GM12801 (cell line): ENCODE results near the gene OR5C1.

Source experiments
- TF ChIP-seq, protein P1 (sequence below): IDR thresholded peaks from one replicate; pipeline ENCODE4 v1.5.1; 2011; ENCODE audit warnings: control low read depth; ENCODE audit not compliant: insufficient read length; ENCODE audit errors: extremely low read depth

The OR5C1 gene

DNA sequence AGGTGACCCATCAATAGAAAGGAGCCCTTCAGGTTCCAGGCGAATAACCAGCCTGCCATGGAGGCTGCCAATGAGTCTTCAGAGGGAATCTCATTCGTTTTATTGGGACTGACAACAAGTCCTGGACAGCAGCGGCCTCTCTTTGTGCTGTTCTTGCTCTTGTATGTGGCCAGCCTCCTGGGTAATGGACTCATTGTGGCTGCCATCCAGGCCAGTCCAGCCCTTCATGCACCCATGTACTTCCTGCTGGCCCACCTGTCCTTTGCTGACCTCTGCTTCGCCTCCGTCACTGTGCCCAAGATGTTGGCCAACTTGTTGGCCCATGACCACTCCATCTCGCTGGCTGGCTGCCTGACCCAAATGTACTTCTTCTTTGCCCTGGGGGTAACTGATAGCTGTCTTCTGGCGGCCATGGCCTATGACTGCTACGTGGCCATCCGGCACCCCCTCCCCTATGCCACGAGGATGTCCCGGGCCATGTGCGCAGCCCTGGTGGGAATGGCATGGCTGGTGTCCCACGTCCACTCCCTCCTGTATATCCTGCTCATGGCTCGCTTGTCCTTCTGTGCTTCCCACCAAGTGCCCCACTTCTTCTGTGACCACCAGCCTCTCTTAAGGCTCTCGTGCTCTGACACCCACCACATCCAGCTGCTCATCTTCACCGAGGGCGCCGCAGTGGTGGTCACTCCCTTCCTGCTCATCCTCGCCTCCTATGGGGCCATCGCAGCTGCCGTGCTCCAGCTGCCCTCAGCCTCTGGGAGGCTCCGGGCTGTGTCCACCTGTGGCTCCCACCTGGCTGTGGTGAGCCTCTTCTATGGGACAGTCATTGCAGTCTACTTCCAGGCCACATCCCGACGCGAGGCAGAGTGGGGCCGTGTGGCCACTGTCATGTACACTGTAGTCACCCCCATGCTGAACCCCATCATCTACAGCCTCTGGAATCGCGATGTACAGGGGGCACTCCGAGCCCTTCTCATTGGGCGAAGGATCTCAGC, 11.6 kb downstream of the OR5C1 start, which contains the start of gene OR1K1:
Gene OR1K1 (plus strand): TSS at position 58 of the 995 bp plus-strand sequence. CDS start 0 bp downstream, at position 58.
- TF ChIP-seq, protein P1, sequence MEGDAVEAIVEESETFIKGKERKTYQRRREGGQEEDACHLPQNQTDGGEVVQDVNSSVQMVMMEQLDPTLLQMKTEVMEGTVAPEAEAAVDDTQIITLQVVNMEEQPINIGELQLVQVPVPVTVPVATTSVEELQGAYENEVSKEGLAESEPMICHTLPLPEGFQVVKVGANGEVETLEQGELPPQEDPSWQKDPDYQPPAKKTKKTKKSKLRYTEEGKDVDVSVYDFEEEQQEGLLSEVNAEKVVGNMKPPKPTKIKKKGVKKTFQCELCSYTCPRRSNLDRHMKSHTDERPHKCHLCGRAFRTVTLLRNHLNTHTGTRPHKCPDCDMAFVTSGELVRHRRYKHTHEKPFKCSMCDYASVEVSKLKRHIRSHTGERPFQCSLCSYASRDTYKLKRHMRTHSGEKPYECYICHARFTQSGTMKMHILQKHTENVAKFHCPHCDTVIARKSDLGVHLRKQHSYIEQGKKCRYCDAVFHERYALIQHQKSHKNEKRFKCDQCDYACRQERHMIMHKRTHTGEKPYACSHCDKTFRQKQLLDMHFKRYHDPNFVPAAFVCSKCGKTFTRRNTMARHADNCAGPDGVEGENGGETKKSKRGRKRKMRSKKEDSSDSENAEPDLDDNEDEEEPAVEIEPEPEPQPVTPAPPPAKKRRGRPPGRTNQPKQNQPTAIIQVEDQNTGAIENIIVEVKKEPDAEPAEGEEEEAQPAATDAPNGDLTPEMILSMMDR, result no peak

DNA sequence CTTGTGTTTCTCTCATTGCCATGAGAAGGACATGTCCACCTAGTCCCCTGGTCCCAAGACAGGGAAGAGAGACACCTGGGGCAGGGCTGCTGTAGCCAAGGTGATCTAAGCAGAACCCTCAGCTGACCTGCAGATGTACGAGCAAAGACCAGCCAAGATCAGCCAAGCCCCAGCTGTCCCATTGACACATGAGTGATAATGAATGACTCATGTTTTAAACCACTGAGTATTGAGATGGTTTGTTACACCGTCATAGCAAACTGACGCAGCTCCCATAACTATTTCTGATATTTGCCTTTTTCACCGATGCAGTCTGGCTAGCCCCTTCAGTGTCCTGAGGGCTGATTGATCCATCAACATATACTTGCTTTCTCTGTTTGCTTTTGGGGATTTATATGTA, 17.9 kb downstream of the OR5C1 start:
- TF ChIP-seq, protein P1, result no peak

DNA sequence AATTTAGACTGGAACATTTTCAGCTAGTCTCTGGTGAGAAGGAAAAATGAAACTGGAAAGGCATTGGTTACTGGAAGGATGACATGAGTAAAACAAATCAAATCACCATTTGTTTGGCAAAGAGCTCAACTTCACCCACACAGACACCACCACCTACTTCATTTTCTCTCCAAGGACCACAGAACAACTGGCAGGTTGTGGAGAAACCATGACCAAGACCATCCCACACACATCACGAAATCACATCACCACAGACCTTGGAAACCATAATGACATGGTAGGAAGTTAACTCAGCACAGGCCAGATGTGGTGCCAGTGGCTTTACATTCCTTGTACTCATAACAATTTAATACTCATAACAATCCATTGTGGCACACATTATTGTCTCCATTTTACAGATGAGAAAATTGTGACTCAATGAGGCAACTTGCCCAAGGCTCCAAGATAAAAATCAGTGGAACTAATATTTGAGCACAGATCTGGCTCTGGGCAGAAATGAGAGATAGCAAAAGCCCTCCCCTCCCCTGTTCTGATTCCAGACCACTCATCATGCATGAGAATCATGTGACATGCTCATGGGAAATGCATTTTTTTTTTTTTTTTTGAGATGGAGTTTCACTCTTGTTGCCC, 18.7 kb downstream of the OR5C1 start:
- TF ChIP-seq, protein P1, result no peak

DNA sequence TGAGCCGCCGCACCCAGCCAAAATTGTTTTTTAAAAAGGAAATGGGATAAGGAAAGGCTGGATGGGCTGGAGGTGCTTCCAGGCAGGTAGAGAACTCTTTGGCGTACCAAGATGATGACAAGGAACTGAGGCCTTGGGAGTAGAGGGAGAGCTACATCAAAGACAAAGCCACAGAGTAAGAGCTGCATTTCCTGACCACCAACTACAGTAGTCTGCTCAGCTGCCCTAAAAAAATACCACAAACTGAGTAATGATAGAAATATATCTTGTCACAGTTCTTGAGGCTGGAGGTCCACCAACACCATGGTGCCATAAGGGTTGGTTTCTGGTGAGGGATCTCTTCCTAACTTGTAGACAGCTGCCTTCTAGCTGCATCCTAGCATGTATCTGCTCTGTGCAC, 19.4 kb downstream of the OR5C1 start:
- TF ChIP-seq, protein P1, result no peak

DNA sequence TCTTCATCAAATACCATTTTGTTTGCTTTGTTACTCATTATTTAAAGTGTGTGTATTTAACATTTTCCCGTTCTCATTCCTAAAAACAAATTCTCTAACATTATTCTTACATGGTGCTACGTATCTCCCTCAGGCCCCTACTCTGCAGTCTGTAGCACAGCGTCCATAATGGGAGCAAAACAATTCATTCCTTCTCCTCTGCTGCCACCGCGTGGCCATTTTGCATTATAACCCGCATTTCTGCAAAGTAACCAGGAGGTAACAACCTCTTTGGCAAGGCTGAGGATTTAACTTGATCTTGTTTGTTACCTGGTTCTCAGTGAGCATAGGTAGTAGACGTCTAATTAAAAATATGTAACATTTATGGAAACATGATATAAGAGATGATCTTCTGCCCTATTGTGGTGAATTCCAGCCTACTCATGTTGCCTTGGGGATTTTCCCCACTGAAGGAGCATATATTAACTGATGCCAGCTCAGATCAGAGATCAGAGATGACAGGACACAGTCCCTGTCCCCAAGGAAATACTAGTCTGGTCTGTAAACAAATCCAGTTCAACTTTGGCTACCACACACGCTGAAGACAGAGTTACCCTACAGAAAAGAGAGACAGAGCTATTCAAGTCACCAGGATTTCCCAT, 21.7 kb downstream of the OR5C1 start:
- TF ChIP-seq, protein P1, result no peak

DNA sequence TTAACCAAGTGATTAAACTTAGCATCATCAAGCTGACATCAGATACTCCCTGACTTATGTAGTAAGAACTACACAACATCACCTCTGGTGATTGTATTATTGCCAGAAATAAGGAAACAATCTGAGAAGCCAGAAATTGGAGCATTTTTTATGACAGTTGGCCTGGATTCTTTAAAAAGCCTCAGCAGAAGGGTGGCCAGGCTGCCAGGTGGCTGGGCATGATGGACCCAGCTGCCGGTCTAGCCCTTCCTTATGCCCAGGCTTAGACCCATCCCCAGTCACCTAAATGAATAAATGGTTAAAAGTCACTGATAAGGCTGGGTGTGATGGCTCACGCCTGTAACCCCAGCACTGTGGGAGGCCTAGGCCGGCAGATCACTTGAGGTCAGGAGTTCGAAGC, 24.0 kb downstream of the OR5C1 start:
- TF ChIP-seq, protein P1, result no peak

DNA sequence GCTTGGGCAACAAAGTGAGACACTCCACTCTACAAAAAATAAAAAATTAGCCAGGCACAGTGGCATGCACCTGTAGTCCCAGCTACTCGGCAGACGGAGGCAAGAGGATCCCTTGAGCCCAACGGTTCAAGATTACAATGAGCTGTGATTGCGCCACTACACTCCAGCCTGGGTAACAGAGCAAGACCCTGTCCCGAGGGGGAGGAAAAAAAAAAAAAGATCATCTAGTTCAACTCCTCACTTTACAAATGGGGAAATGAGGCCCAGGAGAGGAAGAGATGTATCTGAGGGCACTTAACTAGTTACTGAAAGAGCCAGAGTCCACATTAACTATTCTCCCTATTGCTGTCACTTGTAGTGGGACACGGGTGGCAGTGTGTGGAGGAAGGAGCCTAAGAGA, 25.8 kb downstream of the OR5C1 start:
- TF ChIP-seq, protein P1, result no peak
